Suppressor macrophage treated with lipopolysaccharide for 1 hour (primary cell): ENCODE measurements around the gene KRT1.
"Not testable (repeated sequence)": the region's sequence is repeated elsewhere in the genome, so short reads cannot be mapped to it uniquely, and the experiment has no call there.

Experiments
- DNase-seq, 3 donors: peaks; one replicate each; pipeline ENCODE4 v3.0.0-alpha.2; 2020 to 2022

The KRT1 gene

GRCh38 chr12:52680363-52680762, at the start of gene KRT1:
Gene KRT1 (minus strand): TSS chr12:52680407. CDS start chr12:52680348, 59 bp downstream.
- DNase-seq, result no peak

GRCh38 chr12:52729147-52729546, 48.9 kb upstream of the KRT1 start:
- no peak for DNase-seq

GRCh38 chr12:52728374-52728773, 48.2 kb upstream of the KRT1 start:
- no peak for DNase-seq

DNA sequence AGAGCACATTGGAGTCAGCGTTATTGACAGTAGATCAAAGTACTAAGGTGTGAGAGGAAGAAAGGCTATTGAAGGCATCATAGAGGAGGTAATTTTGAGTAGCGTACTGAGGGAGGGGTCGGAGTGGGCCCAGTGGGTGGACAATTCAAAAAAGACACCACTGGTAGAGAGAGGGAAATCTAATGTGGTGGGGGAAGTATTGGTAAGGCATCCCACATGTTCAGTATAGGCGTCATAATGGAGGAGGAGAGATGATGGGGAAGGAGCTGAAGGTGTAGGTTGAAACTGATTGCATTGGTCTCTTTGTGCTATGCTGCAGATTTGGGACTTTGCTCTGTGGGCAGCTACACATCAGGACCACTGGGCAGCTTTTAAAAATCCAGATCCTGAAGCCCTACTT, 46.8 kb upstream of the KRT1 start:
- DNase-seq, result no peak

DNA sequence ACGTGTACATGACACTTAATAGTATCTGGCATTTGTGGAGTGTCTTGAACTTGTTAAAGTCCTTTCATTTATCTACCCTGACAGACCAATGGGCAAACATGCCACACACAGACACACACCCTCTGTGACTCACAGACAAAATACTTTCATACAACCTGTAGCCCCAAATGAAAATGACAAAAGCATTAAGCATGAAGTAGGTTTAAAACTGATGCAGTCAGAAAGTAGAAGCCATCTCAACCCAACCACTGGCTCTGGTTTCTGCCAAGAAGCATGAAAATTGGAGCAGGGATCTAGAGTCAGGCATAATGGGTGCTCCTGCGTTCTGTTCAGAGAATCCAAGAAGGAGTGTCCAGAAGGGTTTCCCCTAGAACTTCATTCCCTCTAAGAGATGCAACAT, 46.2 kb upstream of the KRT1 start:
- DNase-seq, result no peak

DNA sequence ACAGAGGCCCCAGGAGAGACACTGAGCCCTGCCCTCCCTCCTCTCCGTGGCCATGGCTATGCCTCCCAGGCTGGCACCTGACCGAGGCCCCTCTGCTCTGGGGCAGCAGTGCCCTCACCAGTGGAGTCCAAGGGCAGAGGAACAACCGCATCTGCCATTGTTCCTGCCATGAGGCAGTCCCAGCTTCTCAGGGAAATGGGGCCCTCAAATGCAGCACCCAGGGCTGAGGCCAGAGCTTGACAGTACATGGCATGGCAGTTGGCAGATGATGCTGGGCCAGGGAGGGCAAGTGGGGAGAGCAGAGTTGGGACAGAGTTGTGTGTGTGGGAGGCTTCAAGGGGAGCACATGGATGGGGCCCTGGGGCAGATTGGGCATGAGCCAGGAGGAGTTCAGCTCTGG, 44.2 kb upstream of the KRT1 start:
- DNase-seq, result no peak

DNA sequence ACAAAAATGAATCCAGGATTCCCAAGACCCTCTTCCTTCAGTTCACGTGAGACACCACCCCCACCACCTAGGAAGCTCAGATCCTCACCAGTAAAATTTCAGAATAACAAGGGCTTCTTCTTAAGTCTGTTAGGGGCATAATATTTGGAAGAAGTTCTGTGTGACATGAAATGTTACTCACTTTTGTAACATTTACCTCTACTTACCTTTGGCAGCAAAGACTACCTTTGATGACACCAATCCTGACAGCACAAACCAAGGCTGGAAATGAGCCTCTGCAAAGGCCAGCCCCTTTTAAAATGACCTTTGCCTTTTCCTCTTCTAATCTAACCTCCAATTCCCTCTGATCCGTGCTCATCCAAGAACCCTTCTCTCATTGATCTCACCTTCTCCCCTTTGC, 42.5 kb upstream of the KRT1 start:
- no peak for DNase-seq

GRCh38 chr12:52721838-52722470, 41.7 kb upstream of the KRT1 start:
- no peak for DNase-seq

DNA sequence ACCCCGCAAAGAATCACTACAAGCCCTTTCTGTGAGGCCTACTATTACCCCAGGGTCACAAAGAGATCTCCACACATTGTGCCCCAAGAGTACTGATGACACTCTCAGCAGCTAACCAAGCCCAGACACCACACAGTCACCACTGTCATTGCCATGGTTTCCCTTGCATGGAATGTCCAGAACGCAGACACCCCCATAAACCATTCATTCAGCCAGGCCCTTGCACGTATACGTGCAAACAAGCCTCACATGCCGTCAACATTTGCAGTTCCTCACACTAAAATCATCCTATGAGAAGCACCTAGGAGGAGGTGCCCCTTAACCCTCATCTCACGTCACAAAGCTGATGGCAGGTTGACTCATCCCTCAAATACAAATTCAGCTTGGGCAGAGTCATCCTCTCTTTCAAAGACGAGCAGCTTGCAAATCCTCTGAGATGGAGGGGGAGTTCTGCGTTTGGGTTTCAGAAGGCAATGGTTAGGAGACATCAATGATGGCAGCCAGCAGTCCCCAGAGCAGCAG, 40.2 kb upstream of the KRT1 start:
- DNase-seq, result no peak

DNA sequence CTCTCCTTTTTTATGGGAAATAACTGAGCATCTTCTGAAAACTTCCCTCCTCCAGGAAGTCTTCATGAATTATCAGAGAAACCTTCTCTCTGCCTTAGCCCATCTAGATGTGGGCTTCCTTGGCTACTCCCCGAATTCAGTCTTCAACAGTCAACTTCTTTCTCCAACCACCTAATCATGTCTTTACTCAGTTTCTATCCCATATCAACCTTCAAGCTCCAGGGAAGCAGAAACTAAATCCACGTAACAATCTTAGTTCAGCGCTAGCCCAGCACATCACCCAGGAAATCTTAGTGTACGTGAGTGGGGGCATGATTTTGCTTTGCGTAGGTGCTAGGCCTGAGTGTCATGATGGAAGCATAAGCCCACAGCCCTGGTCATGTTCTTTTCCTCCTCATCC, 35.9 kb upstream of the KRT1 start:
- DNase-seq, result no peak

- DNase-seq, result no peak
These were observed 35.2 kb upstream of the KRT1 start for GRCh38 chr12:52715416-52715815.

- DNase-seq, result no peak
These were observed 34.7 kb upstream of the KRT1 start for GRCh38 chr12:52714887-52715281.

- DNase-seq, result peak in 2 of 3 donors; percentile 14 to 20
These were observed 34.0 kb upstream of the KRT1 start for GRCh38 chr12:52713960-52714886.

DNA sequence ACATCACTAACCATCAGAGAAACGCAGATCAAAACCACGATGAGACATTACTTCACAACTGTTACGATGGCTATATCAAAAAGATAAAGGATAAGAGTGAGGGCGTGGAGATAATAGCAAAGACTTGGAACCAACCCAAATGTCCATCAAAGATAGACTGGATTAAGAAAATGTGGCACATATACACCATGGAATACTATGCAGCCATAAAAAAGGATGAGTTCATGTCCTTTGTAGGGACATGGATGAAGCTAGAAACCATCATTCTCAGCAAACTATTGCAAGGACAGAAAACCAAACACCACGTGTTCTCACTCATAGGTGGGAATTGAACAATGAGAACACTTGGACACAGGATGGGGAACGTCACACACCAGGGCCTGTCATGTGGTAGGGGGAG, 31.9 kb upstream of the KRT1 start:
- not testable (repeated sequence) for DNase-seq

DNA sequence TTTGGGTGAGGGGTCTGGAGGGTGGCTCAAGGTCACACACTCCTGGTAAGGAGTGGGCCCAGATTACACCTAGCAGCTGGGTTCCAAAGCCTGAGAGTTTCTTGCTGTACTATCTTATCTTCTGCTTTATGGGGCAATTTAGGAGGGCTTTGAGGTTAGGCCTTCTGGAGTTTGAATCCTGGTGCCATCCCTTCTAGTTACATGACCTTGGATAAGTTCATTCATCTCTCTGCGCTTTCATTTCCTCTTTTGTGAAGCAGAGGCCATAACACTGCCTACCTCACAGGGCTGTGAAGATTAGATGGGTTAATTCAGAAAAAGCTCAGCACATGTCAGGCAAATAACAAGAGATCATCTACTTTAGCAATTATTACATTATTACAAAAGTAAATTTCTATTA, 30.5 kb upstream of the KRT1 start:
- peak; percentile 30 to 42 (median 41) for DNase-seq

GRCh38 chr12:52708010-52708409, 27.8 kb upstream of the KRT1 start:
- no peak for DNase-seq

- DNase-seq, result no peak
These were observed 24.3 kb upstream of the KRT1 start for GRCh38 chr12:52704464-52704863.

DNA sequence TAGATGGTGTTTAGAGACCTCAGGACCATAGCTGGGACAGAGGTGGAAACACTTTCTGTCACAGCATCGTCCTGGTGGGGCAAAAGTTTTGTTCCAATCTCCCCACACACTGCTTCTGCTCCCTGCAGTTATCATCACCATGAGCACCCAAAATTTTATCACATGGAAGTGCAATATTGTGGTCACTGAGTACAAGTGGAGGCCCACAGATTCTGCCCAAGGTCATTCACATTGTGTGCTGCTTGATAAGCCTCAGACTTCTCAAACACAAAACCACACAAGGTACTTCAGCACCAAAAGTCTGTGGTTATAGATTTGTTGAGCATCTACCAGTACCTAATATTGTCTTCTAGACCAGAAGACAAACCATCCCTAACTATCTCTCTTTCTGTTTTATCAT, 23.7 kb upstream of the KRT1 start:
- DNase-seq, result no peak

DNA sequence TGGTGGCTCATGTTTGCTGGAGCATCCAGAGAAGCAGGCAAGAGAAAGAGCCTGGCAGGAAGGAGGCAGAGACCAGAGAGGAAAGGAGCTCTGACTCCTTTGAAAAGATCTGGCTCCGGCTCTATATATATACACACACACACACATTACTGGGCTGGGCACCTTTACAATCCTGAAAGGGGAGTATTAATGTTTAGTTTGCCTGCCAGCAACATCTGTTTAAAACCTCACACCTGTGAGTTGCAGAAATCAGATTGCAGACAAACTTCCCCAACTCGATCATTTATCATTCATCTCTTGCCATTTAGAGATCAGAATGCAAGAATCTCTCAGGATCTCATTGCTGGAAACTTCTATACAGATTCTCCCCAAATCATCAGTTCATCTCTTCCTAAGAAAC, 23.2 kb upstream of the KRT1 start, which contains the start of gene KRT77:
Gene KRT77 (minus strand): TSS at position 101 of the 400 bp plus-strand sequence. CDS start 90 bp downstream, at position 11.
- DNase-seq, result no peak

- no peak for DNase-seq
These were observed 22.1 kb upstream of the KRT1 start for GRCh38 chr12:52702338-52702737.

- DNase-seq, result no peak
These were observed 21.1 kb upstream of the KRT1 start for GRCh38 chr12:52701281-52701680.

- DNase-seq, result no peak
These were observed 19.8 kb upstream of the KRT1 start for GRCh38 chr12:52699960-52700359.

GRCh38 chr12:52699373-52699772, 19.2 kb upstream of the KRT1 start:
- no peak for DNase-seq
